GM12878 (cell line): ENCODE measurements around the gene PSME3IP1.

Experiments
- CBX5 ChIP-seq: sonication (generic); IDR thresholded peaks from 2 replicates; pipeline ENCODE4 v1.6.1; 2016; ENCODE audit warnings: low read depth, moderate library complexity, mild to moderate bottlenecking, inconsistent platforms
- EP300 ChIP-seq, 2 experiments: fragments of 150-350 bp in 1 of 2; IDR thresholded peaks; 2 replicates each; pipeline ENCODE4 v1.6.1; 2011 to 2012; ENCODE audit warnings: low read depth in 2 of 2, low read length in 2 of 2, borderline replicate concordance in 1 of 2, improper control_type of control experiment in 1 of 2, inconsistent platforms in 1 of 2; ENCODE audit not compliant: control insufficient read depth in 1 of 2
- EZH2 ChIP-seq: IDR thresholded peaks from 2 replicates; pipeline ENCODE4 v1.6.1; 2012; ENCODE audit warnings: low read depth, mild to moderate bottlenecking, control low read depth, inconsistent platforms, low read length, borderline replicate concordance; ENCODE audit not compliant: control insufficient read depth
- SREBF2 ChIP-seq: IDR thresholded peaks from 2 replicates; pipeline ENCODE4 v1.6.1; 2012; ENCODE audit warnings: mild to moderate bottlenecking, low read length
- TF ChIP-seq, protein P1 (sequence below): IDR thresholded peaks from 2 replicates; pipeline ENCODE4 v1.6.1; 2011; ENCODE audit warnings: low read depth, low read length, improper control_type of control experiment, borderline replicate concordance
- TF ChIP-seq, protein P2 (sequence below), 3 experiments: IDR thresholded peaks in 2 of 3; conservative IDR thresholded peaks in 1 of 3; 2 replicates each; pipeline ENCODE4 v1.5.1; 2011; ENCODE audit warnings: low read depth in 3 of 3, low read length in 3 of 3, mild to moderate bottlenecking in 3 of 3, control low read depth in 2 of 3, moderate library complexity in 2 of 3, inconsistent platforms in 1 of 3, mixed read lengths in 1 of 3; ENCODE audit not compliant: control insufficient read depth in 2 of 3, insufficient read depth in 1 of 3; ENCODE audit errors: extremely low read depth in 1 of 3
- TF ChIP-seq, protein P3 (sequence below): IDR thresholded peaks from 2 replicates; pipeline ENCODE4 v1.6.1; 2012; ENCODE audit warnings: low read depth, low read length, improper control_type of control experiment
- TF ChIP-seq, protein P4 (sequence below): fragments of 450-650 bp; formaldehyde crosslinking; IDR thresholded peaks from 2 replicates; pipeline ENCODE4 v1.4.0; 2020; ENCODE audit warnings: mild to moderate bottlenecking, moderate library complexity

DNA sequence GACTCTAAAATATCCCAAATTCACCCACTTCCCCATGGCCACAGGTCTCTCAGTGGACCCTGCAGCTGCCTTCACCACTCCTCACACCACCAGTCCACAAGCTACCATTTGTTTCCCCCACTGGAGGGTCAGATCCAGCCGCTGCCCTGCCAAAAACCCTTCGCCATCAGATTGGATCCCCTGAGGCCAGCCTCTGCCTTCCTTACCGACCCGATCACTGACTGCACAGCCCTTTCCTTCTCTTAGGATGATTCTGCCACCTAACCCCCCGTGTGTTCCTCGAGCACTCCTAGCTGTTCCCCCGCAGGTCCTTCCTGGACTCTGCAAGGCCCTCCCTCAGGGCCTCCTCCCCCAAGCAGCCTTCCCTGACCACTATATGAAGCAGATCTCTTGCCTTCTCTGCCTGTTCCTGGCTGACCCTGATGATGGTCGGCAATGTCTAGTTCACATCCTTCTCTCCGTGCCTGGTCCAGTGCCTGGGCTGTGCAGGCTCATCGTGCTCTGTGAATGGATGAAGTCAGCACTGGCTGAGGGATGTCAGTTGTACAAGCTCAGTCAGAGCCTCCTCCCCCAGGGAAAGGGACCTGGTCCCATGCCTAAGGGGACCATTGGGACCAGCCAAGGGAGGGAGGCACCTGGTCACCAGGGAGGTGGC, 47.4 kb downstream of the PSME3IP1 start:
- TF ChIP-seq, protein P1, sequence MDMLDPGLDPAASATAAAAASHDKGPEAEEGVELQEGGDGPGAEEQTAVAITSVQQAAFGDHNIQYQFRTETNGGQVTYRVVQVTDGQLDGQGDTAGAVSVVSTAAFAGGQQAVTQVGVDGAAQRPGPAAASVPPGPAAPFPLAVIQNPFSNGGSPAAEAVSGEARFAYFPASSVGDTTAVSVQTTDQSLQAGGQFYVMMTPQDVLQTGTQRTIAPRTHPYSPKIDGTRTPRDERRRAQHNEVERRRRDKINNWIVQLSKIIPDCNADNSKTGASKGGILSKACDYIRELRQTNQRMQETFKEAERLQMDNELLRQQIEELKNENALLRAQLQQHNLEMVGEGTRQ: no peak
- TF ChIP-seq EZH2 (no peak), CBX5 (no peak), EP300 (IDR thresholded peaks at IDR 0.05; ENCODE audit: borderline replicate concordance in 1 of 2, control insufficient read depth in 1 of 2, low read depth in 2 of 2, low read length in 2 of 2) (no peak), SREBF2 (no peak)
- TF ChIP-seq, protein P2, sequence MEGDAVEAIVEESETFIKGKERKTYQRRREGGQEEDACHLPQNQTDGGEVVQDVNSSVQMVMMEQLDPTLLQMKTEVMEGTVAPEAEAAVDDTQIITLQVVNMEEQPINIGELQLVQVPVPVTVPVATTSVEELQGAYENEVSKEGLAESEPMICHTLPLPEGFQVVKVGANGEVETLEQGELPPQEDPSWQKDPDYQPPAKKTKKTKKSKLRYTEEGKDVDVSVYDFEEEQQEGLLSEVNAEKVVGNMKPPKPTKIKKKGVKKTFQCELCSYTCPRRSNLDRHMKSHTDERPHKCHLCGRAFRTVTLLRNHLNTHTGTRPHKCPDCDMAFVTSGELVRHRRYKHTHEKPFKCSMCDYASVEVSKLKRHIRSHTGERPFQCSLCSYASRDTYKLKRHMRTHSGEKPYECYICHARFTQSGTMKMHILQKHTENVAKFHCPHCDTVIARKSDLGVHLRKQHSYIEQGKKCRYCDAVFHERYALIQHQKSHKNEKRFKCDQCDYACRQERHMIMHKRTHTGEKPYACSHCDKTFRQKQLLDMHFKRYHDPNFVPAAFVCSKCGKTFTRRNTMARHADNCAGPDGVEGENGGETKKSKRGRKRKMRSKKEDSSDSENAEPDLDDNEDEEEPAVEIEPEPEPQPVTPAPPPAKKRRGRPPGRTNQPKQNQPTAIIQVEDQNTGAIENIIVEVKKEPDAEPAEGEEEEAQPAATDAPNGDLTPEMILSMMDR (IDR thresholded peaks at IDR 0.05 in 2 of 3, conservative IDR thresholded peaks at IDR 0.05 in 1 of 3; ENCODE audit: control insufficient read depth in 2 of 3, extremely low read depth in 1 of 3, insufficient read depth in 1 of 3, low read depth in 3 of 3, low read length in 3 of 3): no peak
- TF ChIP-seq, protein P3, sequence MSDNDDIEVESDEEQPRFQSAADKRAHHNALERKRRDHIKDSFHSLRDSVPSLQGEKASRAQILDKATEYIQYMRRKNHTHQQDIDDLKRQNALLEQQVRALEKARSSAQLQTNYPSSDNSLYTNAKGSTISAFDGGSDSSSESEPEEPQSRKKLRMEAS: no peak
- TF ChIP-seq, protein P4, sequence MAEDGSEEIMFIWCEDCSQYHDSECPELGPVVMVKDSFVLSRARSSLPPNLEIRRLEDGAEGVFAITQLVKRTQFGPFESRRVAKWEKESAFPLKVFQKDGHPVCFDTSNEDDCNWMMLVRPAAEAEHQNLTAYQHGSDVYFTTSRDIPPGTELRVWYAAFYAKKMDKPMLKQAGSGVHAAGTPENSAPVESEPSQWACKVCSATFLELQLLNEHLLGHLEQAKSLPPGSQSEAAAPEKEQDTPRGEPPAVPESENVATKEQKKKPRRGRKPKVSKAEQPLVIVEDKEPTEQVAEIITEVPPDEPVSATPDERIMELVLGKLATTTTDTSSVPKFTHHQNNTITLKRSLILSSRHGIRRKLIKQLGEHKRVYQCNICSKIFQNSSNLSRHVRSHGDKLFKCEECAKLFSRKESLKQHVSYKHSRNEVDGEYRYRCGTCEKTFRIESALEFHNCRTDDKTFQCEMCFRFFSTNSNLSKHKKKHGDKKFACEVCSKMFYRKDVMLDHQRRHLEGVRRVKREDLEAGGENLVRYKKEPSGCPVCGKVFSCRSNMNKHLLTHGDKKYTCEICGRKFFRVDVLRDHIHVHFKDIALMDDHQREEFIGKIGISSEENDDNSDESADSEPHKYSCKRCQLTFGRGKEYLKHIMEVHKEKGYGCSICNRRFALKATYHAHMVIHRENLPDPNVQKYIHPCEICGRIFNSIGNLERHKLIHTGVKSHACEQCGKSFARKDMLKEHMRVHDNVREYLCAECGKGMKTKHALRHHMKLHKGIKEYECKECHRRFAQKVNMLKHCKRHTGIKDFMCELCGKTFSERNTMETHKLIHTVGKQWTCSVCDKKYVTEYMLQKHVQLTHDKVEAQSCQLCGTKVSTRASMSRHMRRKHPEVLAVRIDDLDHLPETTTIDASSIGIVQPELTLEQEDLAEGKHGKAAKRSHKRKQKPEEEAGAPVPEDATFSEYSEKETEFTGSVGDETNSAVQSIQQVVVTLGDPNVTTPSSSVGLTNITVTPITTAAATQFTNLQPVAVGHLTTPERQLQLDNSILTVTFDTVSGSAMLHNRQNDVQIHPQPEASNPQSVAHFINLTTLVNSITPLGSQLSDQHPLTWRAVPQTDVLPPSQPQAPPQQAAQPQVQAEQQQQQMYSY (CRISPR knock-in tag): no peak
